ENCODE results near the gene RBFOX1. TPM values are rescaled to one million over a fixed set of nuclear protein-coding genes. Genes with fewer than 3 reads are reported as not detected.

RBFOX1 gene
- total RNA-seq, 4 donors from 2014 or later, result 0.29 to 0.30 TPM; not detected in 2

GRCh38 chr16:7628981-7629380 is 296.3 kb downstream of the RBFOX1 start:
- TF ChIP-seq POLR2A (IDR thresholded peaks at IDR 0.05) (no peak), CTCF (IDR thresholded peaks at IDR 0.05) (no peak)
- no peak for DNase-seq (ENCODE audit: low spot score in 2 of 2)
- H3K4me3 ChIP-seq (ENCODE audit: low read depth, poor library complexity, severe bottlenecking), result no peak overlapping the region
- intact Hi-C loops (cut with DNase I; ENCODE audit: low total_unique reads), result no loop called here
- WGBS, 2 donors, result 39 to 50% methylated on average over 6 of the region's 6 CpGs

- TF ChIP-seq POLR2A (IDR thresholded peaks at IDR 0.05) (no peak), CTCF (IDR thresholded peaks at IDR 0.05) (no peak)
- 82 to 87% methylated on average over 5 of the region's 5 CpGs for WGBS, 2 donors
- no peak overlapping the region for H3K4me3 ChIP-seq (ENCODE audit: low read depth, poor library complexity, severe bottlenecking)
- no peak for DNase-seq (ENCODE audit: low spot score in 2 of 2)
- intact Hi-C loops (cut with DNase I; ENCODE audit: low total_unique reads), result no loop called here
These were observed 296.9 kb downstream of the RBFOX1 start for GRCh38 chr16:7629571-7629970.

GRCh38 chr16:7637446-7637845 is 304.8 kb downstream of the RBFOX1 start:
- no peak for DNase-seq (ENCODE audit: low spot score in 2 of 2)
- H3K4me3 ChIP-seq (ENCODE audit: low read depth, poor library complexity, severe bottlenecking), result no peak overlapping the region
- intact Hi-C loops (cut with DNase I; ENCODE audit: low total_unique reads), result no loop called here
- TF ChIP-seq POLR2A (IDR thresholded peaks at IDR 0.05), result no peak
- TF ChIP-seq CTCF (IDR thresholded peaks at IDR 0.05), result no peak
- 78 to 86% methylated on average over 4 of the region's 4 CpGs for WGBS, 2 donors

GRCh38 chr16:7638306-7638705 is 305.7 kb downstream of the RBFOX1 start:
- intact Hi-C loops (cut with DNase I; ENCODE audit: low total_unique reads), result no loop called here
- TF ChIP-seq CTCF (IDR thresholded peaks at IDR 0.05) (no peak), POLR2A (IDR thresholded peaks at IDR 0.05) (no peak)
- WGBS, 2 donors, result 82 to 92% methylated on average over 5 of the region's 5 CpGs
- no peak for DNase-seq (ENCODE audit: low spot score in 2 of 2)
- H3K4me3 ChIP-seq (ENCODE audit: low read depth, poor library complexity, severe bottlenecking), result no peak overlapping the region

- TF ChIP-seq POLR2A (IDR thresholded peaks at IDR 0.05) (no peak), CTCF (IDR thresholded peaks at IDR 0.05) (no peak)
These were observed 307.7 kb downstream of the RBFOX1 start for GRCh38 chr16:7640334-7640733.

GRCh38 chr16:7644176-7644575 is 311.5 kb downstream of the RBFOX1 start:
- TF ChIP-seq CTCF (IDR thresholded peaks at IDR 0.05) (no peak), POLR2A (IDR thresholded peaks at IDR 0.05) (no peak)

More at GRCh38 chr16:7640334-7640733, 307.7 kb downstream of the RBFOX1 start:
- intact Hi-C loops (cut with DNase I; ENCODE audit: low total_unique reads), result no loop called here
- WGBS, 2 donors, result 55 to 68% methylated on average over 3 of the region's 3 CpGs
- no peak for DNase-seq (ENCODE audit: low spot score in 2 of 2)
- H3K4me3 ChIP-seq (ENCODE audit: low read depth, poor library complexity, severe bottlenecking), result no peak overlapping the region

More at GRCh38 chr16:7644176-7644575, 311.5 kb downstream of the RBFOX1 start:
- intact Hi-C loops (cut with DNase I; ENCODE audit: low total_unique reads), result no loop called here
- no peak overlapping the region for H3K4me3 ChIP-seq (ENCODE audit: low read depth, poor library complexity, severe bottlenecking)
- DNase-seq (ENCODE audit: low spot score in 2 of 2), result no peak
- WGBS, 2 donors, result 54 to 60% methylated on average over 6 of the region's 6 CpGs

Measured in lower leg skin (tissue), 4 donors.